Neural progenitor cell (in vitro differentiated cells): ENCODE results near the gene KCNAB3. TPM values are rescaled to one million over a fixed set of nuclear protein-coding genes. Genes with fewer than 3 reads are reported as not detected.

ENCODE experiments used
- DNase-seq: peaks from one replicate; pipeline ENCODE4 v3.0.0-alpha.2; 2016; ENCODE audit warnings: low spot score
- H2AFZ ChIP-seq: fragments of 200-600 bp; sonication (generic); replicated peaks from 2 replicates; pipeline ENCODE4 v1.6.1; 2016; ENCODE audit warnings: antibody characterized with exemption
- H3F3A ChIP-seq: fragments of 200-600 bp; sonication (generic); 2 replicates; pipeline ENCODE4 v1.6.1; 2016; ENCODE audit warnings: antibody characterized with exemption, low read depth
- H3K27ac ChIP-seq: fragments of 200-600 bp; sonication (generic); 2 replicates; pipeline ENCODE4 v1.5.1; 2016; ENCODE audit warnings: mild to moderate bottlenecking
- H3K27me3 ChIP-seq: fragments of 200-600 bp; sonication (generic); 2 replicates; pipeline ENCODE4 v1.6.1; 2016; ENCODE audit warnings: mild to moderate bottlenecking, moderate library complexity
- H3K36me3 ChIP-seq: fragments of 200-600 bp; sonication (generic); 2 replicates; pipeline ENCODE4 v1.5.1; 2016
- H3K4me1 ChIP-seq: fragments of 200-600 bp; sonication (generic); 2 replicates; pipeline ENCODE4 v1.6.1; 2016; ENCODE audit warnings: mixed run types
- H3K4me2 ChIP-seq: fragments of 200-600 bp; sonication (generic); 2 replicates; pipeline ENCODE4 v1.6.1; 2016
- H3K4me3 ChIP-seq: fragments of 200-600 bp; sonication (generic); 2 replicates; pipeline ENCODE4 v1.5.1; 2016
- H3K79me2 ChIP-seq: fragments of 200-600 bp; sonication (generic); 2 replicates; pipeline ENCODE4 v1.6.1; 2016; ENCODE audit warnings: low read depth
- H3K9ac ChIP-seq: fragments of 200-600 bp; sonication (generic); 2 replicates; pipeline ENCODE4 v1.6.1; 2016
- H3K9me3 ChIP-seq: fragments of 200-600 bp; sonication (generic); 2 replicates; pipeline ENCODE4 v1.5.1; 2016; ENCODE audit warnings: low read depth
- H4K20me1 ChIP-seq: fragments of 200-600 bp; sonication (generic); 2 replicates; pipeline ENCODE4 v1.6.1; 2016; ENCODE audit warnings: low read depth
- H3K27ac Mint-ChIP-seq: 3 replicates; pipeline ENCODE4 v1.8.0; 2021; ENCODE audit warnings: mixed read lengths
- H3K27me3 Mint-ChIP-seq: 2 replicates; pipeline ENCODE4 v1.8.0; 2022; ENCODE audit warnings: low read depth, mild to moderate bottlenecking, inconsistent platforms, moderate library complexity, mixed read lengths; ENCODE audit not compliant: insufficient read depth
- H3K36me3 Mint-ChIP-seq: 3 replicates; pipeline ENCODE4 v1.8.0; 2021; ENCODE audit warnings: mixed read lengths
- H3K4me1 Mint-ChIP-seq: 3 replicates; pipeline ENCODE4 v1.8.0; 2021; ENCODE audit warnings: mixed read lengths
- H3K4me3 Mint-ChIP-seq: 3 replicates; pipeline ENCODE4 v1.8.0; 2021; ENCODE audit warnings: mild to moderate bottlenecking, moderate library complexity, mixed read lengths
- H3K9me3 Mint-ChIP-seq: 3 replicates; pipeline ENCODE4 v1.8.0; 2020; ENCODE audit warnings: mixed read lengths
- CTCF ChIP-seq: fragments of 200-600 bp; sonication (generic); IDR thresholded peaks from 2 replicates; pipeline ENCODE4 v1.5.1; 2017; ENCODE audit warnings: antibody characterized with exemption, mild to moderate bottlenecking
- EZH2 ChIP-seq: fragments of 200-600 bp; sonication (generic); IDR thresholded peaks from 2 replicates; pipeline ENCODE4 v1.6.1; 2017; ENCODE audit warnings: antibody characterized with exemption, mild to moderate bottlenecking, moderate library complexity
- EZH2phosphoT487 ChIP-seq: fragments of 200-600 bp; sonication (generic); IDR thresholded peaks from 2 replicates; pipeline ENCODE4 v1.6.1; 2017; ENCODE audit warnings: antibody characterized with exemption
- total RNA-seq: library from RNA; depleted of rRNA; stranded (reverse); fragments of >200 nt; gene quantifications from 2 replicates; pipeline ENCODE4 v1.2.3, GENCODE V29; 2015; ENCODE audit warnings: low replicate concordance

Gene KCNAB3
- total RNA-seq, 1 donor from 2014 or later = 1.0 TPM

GRCh38 chr17:7945651-7946050 lies 16.0 kb upstream of the KCNAB3 start:
- H3K27ac Mint-ChIP-seq = no peak overlapping the region

DNA sequence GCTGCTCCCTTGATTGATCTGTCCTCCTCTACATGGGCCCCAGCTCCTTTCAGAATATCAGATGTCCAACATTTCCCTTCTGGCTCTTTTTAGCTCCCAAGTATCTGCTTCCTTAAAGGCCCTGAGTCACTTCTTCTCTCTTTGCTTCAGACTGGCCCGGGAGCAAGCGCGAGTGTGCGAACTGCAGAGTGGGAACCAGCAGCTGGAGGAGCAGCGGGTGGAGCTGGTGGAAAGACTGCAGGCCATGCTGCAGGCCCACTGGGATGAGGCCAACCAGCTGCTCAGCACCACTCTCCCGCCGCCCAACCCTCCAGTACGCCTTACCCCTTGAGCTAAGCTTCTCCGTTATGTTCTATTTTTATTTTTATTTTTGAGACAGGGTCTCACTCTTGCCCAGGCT lies 14.7 kb upstream of the KCNAB3 start:
- Histone ChIP-seq H3K4me1 (no peaks in the 10 kb centered on the region), H2AFZ (no peak overlapping the region), H4K20me1 (no peaks in the 10 kb centered on the region), H3K27ac (no peak overlapping the region), H3K36me3 (no peaks in the 10 kb centered on the region), H3K27me3 (no peaks in the 10 kb centered on the region), H3F3A (no peaks in the 10 kb centered on the region), H3K4me3 (no peak overlapping the region), H3K79me2 (no peaks in the 10 kb centered on the region), H3K4me2 (no peak overlapping the region), H3K9me3 (no peaks in the 10 kb centered on the region), H3K9ac (no peak overlapping the region)
- H3K27me3 Mint-ChIP-seq = peaks cover 5% of the 10 kb centered on the region
- no peaks in the 10 kb centered on the region for H3K9me3 Mint-ChIP-seq
- no peak for DNase-seq
- H3K4me1 Mint-ChIP-seq = no peaks in the 10 kb centered on the region
- H3K36me3 Mint-ChIP-seq = peaks cover 35% of the 10 kb centered on the region
- no peak overlapping the region for H3K27ac Mint-ChIP-seq
- no peak for TF ChIP-seq EZH2phosphoT487
- TF ChIP-seq EZH2 = no peak
- no peak for TF ChIP-seq CTCF
- H3K4me3 Mint-ChIP-seq = no peak overlapping the region

More at GRCh38 chr17:7945651-7946050, 16.0 kb upstream of the KCNAB3 start:
- H4K20me1 ChIP-seq = no peaks in the 10 kb centered on the region
- H3K27ac ChIP-seq = no peak overlapping the region
- Mint-ChIP-seq H3K4me3 (no peak overlapping the region), H3K9me3 (no peaks in the 10 kb centered on the region), H3K36me3 (peaks cover 36% of the 10 kb centered on the region), H3K4me1 (no peaks in the 10 kb centered on the region), H3K27me3 (peaks cover 5% of the 10 kb centered on the region)
- H3K9ac ChIP-seq = no peak overlapping the region
- H3K4me1 ChIP-seq = no peaks in the 10 kb centered on the region
- no peak for TF ChIP-seq CTCF
- TF ChIP-seq EZH2 = no peak
- TF ChIP-seq EZH2phosphoT487 = no peak
- no peaks in the 10 kb centered on the region for H3F3A ChIP-seq
- H3K4me2 ChIP-seq = no peak overlapping the region
- peaks cover 4% of the 10 kb centered on the region for H3K36me3 ChIP-seq
- DNase-seq = no peak
- no peaks in the 10 kb centered on the region for H3K9me3 ChIP-seq
- H3K79me2 ChIP-seq = no peaks in the 10 kb centered on the region
- no peaks in the 10 kb centered on the region for H3K27me3 ChIP-seq
- no peak overlapping the region for H3K4me3 ChIP-seq
- H2AFZ ChIP-seq = no peak overlapping the region

- H3K9me3 Mint-ChIP-seq = no peaks in the 10 kb centered on the region
- no peak overlapping the region for H3K4me3 Mint-ChIP-seq
- no peak overlapping the region for H3K27ac Mint-ChIP-seq
- Histone ChIP-seq H3K4me3 (no peak overlapping the region), H3K9me3 (no peaks in the 10 kb centered on the region), H3K4me1 (no peaks in the 10 kb centered on the region), H3F3A (no peaks in the 10 kb centered on the region), H4K20me1 (no peaks in the 10 kb centered on the region), H3K27ac (no peak overlapping the region), H3K36me3 (no peaks in the 10 kb centered on the region), H3K9ac (no peak overlapping the region), H3K4me2 (no peak overlapping the region), H3K27me3 (no peaks in the 10 kb centered on the region), H2AFZ (no peak overlapping the region), H3K79me2 (no peaks in the 10 kb centered on the region)
- DNase-seq = no peak
- H3K4me1 Mint-ChIP-seq = no peaks in the 10 kb centered on the region
- H3K27me3 Mint-ChIP-seq = peaks cover 5% of the 10 kb centered on the region
- TF ChIP-seq EZH2phosphoT487 (no peak), EZH2 (no peak), CTCF (no peak)
- H3K36me3 Mint-ChIP-seq = peaks cover 29% of the 10 kb centered on the region
Observed at GRCh38 chr17:7943291-7943690, 13.6 kb upstream of the KCNAB3 start.
